Astrocyte (in vitro differentiated cells and primary cell): ENCODE data around the gene CEP63.

Source experiments
- EZH2 ChIP-seq: IDR thresholded peaks from 2 replicates; pipeline ENCODE4 v1.6.1; 2012; ENCODE audit warnings: mild to moderate bottlenecking, low read length, inconsistent platforms; ENCODE audit not compliant: insufficient read depth
- TF ChIP-seq, protein P1 (sequence below): IDR thresholded peaks from 2 replicates; pipeline ENCODE4 v1.5.1; 2011; ENCODE audit warnings: low read depth, mild to moderate bottlenecking, inconsistent platforms, low read length, moderate library complexity; ENCODE audit not compliant: insufficient read depth

- TF ChIP-seq, protein P1, sequence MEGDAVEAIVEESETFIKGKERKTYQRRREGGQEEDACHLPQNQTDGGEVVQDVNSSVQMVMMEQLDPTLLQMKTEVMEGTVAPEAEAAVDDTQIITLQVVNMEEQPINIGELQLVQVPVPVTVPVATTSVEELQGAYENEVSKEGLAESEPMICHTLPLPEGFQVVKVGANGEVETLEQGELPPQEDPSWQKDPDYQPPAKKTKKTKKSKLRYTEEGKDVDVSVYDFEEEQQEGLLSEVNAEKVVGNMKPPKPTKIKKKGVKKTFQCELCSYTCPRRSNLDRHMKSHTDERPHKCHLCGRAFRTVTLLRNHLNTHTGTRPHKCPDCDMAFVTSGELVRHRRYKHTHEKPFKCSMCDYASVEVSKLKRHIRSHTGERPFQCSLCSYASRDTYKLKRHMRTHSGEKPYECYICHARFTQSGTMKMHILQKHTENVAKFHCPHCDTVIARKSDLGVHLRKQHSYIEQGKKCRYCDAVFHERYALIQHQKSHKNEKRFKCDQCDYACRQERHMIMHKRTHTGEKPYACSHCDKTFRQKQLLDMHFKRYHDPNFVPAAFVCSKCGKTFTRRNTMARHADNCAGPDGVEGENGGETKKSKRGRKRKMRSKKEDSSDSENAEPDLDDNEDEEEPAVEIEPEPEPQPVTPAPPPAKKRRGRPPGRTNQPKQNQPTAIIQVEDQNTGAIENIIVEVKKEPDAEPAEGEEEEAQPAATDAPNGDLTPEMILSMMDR, result no peak
- no peak for TF ChIP-seq EZH2
These were observed 66.9 kb downstream of the CEP63 start for GRCh38 chr3:134552784-134553183.
